Kidney epithelial cell (primary cell): Measurements from ENCODE around the gene RAPGEF4. TPM values are rescaled to one million over a fixed set of nuclear protein-coding genes. Genes with fewer than 3 reads are reported as not detected.

Experiments
- DNase-seq: peaks from one replicate; pipeline ENCODE4 v3.0.0-alpha.2; 2010; ENCODE audit warnings: low read depth
- H3K27me3 ChIP-seq: 2 replicates; pipeline ENCODE4 v1.6.0; 2011; ENCODE audit warnings: low read length; ENCODE audit not compliant: control insufficient read depth, insufficient read depth
- H3K36me3 ChIP-seq: 2 replicates; pipeline ENCODE4 v1.5.1; 2011; ENCODE audit warnings: low read length; ENCODE audit not compliant: control insufficient read depth, insufficient read depth
- H3K4me3 ChIP-seq: 2 replicates; pipeline ENCODE4 v1.5.1; 2011; ENCODE audit warnings: low read depth, mild to moderate bottlenecking, control low read depth, low read length
- total RNA-seq: library from RNA; depleted of rRNA; stranded (reverse); fragments of >200 nt; gene quantifications from 2 replicates; pipeline ENCODE4 v1.2.3, GENCODE V29; 2015
- TF ChIP-seq, protein P1 (sequence below): IDR thresholded peaks from 2 replicates; pipeline ENCODE4 v1.5.1; 2011; ENCODE audit warnings: mild to moderate bottlenecking, moderate library complexity, low read length, control low read depth, inconsistent platforms; ENCODE audit not compliant: insufficient read depth, poor library complexity, severe bottlenecking

Gene RAPGEF4
- total RNA-seq, 1 donor from 2014 or later: 0.71 TPM

DNA sequence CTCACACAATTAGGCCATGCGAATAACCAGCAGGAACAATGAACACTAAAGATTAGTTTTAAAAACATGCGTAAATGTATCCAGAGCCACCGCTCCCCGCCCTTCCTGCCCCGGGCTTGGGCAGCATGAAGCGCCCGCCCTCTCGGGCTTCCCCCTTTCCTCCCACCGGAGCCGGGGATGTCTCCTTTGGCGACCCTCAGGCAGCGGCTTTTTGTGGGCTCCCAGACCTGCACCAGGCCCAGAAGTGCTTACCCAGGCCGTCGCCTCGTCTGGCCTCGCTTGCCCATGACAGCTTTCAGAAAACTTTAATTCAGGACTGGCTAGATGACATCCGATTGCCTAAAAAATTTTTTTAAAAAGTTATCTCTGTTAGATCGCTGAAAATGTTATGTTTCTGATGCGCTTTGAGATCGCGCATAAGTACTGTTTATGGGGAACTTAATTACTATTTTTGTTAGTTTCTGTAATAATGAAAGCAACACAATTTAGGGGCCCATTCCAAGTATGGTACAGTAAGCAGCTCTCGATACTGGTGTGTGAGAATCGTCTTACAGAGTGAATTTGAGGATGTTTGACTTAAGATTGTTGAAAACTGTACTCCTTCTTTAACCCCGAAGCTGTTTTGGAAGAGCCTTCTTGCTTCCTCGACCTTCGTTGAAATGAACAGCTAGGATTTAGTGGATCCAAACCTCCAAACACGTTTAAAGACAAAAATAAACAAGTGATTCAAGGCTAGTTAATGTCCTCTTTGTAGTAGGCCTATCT lies 341.1 kb downstream of the RAPGEF4 start:
- Histone ChIP-seq H3K27me3 (no peaks in the 10 kb centered on the region), H3K36me3 (no peaks in the 10 kb centered on the region), H3K4me3 (peak overlapping the region; percentile 69)
- DNase-seq: no peak
- TF ChIP-seq, protein P1, sequence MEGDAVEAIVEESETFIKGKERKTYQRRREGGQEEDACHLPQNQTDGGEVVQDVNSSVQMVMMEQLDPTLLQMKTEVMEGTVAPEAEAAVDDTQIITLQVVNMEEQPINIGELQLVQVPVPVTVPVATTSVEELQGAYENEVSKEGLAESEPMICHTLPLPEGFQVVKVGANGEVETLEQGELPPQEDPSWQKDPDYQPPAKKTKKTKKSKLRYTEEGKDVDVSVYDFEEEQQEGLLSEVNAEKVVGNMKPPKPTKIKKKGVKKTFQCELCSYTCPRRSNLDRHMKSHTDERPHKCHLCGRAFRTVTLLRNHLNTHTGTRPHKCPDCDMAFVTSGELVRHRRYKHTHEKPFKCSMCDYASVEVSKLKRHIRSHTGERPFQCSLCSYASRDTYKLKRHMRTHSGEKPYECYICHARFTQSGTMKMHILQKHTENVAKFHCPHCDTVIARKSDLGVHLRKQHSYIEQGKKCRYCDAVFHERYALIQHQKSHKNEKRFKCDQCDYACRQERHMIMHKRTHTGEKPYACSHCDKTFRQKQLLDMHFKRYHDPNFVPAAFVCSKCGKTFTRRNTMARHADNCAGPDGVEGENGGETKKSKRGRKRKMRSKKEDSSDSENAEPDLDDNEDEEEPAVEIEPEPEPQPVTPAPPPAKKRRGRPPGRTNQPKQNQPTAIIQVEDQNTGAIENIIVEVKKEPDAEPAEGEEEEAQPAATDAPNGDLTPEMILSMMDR: no peak

DNA sequence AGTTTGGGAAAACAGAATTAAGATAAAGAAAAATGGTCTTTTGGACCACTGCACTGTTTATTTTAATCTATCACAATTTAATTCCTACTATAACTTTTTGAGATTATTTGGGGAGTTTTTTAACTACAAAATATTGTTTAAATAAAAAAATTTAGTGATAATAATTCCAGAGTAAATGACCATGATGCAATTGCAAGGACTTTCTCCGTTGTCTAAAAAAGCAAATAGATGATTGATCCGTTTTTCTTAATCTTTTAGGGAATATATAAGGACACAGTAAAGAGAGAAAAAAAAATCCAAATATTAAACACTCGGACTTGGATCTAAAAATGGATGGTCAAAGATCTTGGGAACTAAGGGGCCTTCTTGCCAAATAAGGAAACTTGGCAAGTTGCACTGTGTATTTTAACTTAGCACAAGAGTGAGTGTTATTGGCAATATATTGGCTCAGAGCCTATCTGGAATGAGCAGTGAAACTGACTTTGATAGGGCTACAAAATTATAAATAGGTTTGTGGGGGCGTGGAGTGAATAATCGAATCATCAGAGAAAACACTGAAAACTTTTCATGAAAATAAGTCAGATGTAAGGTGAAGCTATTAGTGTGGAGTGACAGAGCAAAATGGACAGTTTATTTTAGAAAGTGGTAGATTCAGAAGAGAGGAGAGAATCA lies 342.0 kb downstream of the RAPGEF4 start:
- TF ChIP-seq, protein P1: no peak
- Histone ChIP-seq H3K36me3 (no peaks in the 10 kb centered on the region), H3K27me3 (no peaks in the 10 kb centered on the region), H3K4me3 (no peak overlapping the region)
- DNase-seq: no peak

DNA sequence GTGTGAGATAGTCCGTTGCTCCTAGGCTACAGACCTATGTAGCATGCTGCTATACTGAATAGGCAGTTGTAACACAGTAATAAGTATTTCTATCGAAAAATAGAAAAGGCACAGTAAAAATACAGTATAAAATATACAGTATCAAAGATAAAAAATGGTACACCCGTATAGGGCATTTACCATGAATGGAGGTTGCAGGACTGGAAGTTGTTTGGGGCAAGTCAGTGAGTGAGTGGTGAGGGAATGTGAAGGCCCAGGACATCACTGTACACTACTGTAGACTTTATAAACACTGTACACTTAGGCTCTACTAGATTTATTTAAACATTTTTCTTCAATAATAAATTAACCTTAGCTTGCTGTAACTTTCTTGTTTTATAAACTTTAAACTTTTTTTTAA lies 343.5 kb downstream of the RAPGEF4 start:
- H3K4me3 ChIP-seq: no peak overlapping the region
- no peaks in the 10 kb centered on the region for H3K36me3 ChIP-seq
- TF ChIP-seq, protein P1: no peak
- DNase-seq: no peak
- no peaks in the 10 kb centered on the region for H3K27me3 ChIP-seq

DNA sequence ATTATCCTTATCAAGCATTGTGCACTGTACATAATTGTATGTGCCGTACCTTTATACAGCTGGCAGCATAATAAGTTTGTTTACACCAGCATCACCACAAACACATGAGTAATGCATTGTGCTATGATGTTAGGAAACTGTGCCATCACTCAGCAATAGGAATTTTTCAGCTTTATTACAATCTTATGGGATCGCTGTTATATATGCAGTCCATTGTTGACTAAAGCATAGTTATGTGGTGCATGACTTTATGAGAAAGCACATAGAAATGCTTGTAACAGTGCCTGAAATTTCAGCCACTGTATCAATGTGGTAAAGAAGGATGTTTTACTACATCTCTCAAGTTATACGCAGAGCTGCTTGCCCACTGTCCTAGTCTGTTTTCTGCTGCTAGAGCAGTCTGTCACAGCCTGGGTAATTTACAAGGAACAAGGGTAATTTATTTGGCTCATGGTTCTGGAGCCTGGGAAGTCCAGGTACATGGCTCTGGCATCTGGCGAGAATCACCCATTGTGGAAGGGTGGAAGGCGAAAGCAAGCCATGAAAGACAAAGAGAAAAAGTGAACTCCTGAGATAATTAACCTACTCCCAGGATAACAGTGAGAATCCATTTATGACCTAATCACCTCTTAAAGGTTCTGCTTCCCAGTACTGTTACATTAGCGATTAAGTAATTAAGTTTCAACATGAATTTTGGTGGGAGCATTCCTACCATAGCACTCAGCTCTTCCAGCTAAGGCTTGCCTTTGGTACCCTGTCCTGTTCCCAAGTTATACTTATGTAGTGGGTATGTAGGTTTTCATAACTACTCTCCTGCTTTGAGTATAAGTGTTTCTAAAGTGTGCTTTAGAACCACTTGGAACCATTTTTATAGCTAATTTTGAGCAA lies 344.6 kb downstream of the RAPGEF4 start:
- TF ChIP-seq, protein P1: no peak
- Histone ChIP-seq H3K27me3 (no peaks in the 10 kb centered on the region), H3K36me3 (no peaks in the 10 kb centered on the region), H3K4me3 (no peak overlapping the region)
- DNase-seq: no peak

DNA sequence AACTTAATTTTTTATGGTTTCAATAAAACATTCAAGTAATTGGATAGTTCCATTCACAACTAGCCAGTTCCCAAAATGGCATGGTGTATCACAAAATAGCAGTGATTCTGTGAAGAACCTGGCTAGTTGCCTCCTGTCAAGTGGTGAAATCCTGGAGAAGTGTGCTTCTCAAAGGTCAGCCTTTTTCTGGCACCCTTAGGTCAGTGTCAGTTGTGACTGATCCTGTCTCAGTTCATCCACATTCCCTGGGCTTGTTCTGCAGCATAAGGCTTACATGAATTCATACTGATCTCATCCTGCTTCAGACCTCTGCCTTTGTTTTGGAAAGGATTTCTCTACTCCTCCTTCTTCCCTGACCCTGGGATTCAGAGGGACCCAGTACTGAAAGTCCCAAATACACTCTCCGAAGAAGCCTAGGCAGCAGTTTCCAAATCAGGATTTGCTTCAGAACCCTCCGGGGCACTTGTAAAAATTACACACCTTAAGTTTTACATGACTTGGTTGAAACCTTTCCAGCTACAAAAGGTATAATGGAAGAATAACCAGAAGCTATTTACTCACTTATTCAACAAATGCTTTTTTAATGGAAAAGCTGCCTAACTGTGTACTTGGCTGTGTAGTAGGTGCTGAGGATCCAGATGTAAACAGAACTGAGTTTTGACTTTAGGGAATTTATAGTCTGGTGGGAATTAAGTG lies 351.0 kb downstream of the RAPGEF4 start:
- TF ChIP-seq, protein P1: no peak
- H3K36me3 ChIP-seq: no peaks in the 10 kb centered on the region
- H3K4me3 ChIP-seq: no peak overlapping the region
- no peak for DNase-seq
- H3K27me3 ChIP-seq: no peaks in the 10 kb centered on the region
